ENCODE data around the gene DPP10. TPM values are rescaled to one million over a fixed set of nuclear protein-coding genes. Genes with fewer than 3 reads are reported as not detected.
A peak's percentile ranks its signal among the peaks of the same experiment; 100 is the strongest.
"Not testable (repeated sequence)": the region's sequence is repeated elsewhere in the genome, so short reads cannot be mapped to it uniquely, and the experiment has no call there.

The DPP10 gene
- total and polyA plus RNA-seq, 8 donors: 0.68 to 8.2 (median 4.7) TPM

- no peak for TF ChIP-seq CTCF (IDR thresholded peaks at IDR 0.05)
- peaks cover 0 to 8% of the 10 kb centered on the region in 2 donors for H3K9me3 ChIP-seq
Observed at GRCh38 chr2:115412501-115412900, 970.1 kb downstream of the DPP10 start.

GRCh38 chr2:115413791-115414190 lies 971.4 kb downstream of the DPP10 start:
- H3K27me3 ChIP-seq: no peaks in the 10 kb centered on the region
- ATAC-seq (no peak), DNase-seq (peak in 2 of 4 donors; percentile 1 to 23)
- no peaks in the 10 kb centered on the region for H3K36me3 ChIP-seq
- H3K9me3 ChIP-seq: peaks cover 0 to 8% of the 10 kb centered on the region in 2 donors
- intact Hi-C loops (cut with DNase I): no loop called here
- H3K4me3 ChIP-seq: no peak overlapping the region
- no peak overlapping the region for H3K27ac ChIP-seq
- H3K4me1 ChIP-seq: no peaks in the 10 kb centered on the region
- TF ChIP-seq CTCF (IDR thresholded peaks at IDR 0.05): no peak

More at GRCh38 chr2:115412501-115412900, 970.1 kb downstream of the DPP10 start:
- intact Hi-C loops (cut with DNase I): no loop called here
- no peaks in the 10 kb centered on the region for H3K36me3 ChIP-seq
- no peaks in the 10 kb centered on the region for H3K27me3 ChIP-seq
- no peak overlapping the region for H3K27ac ChIP-seq
- ATAC-seq: no peak
- H3K4me1 ChIP-seq: no peaks in the 10 kb centered on the region
- no peak overlapping the region for H3K4me3 ChIP-seq
- no peak for DNase-seq

GRCh38 chr2:115414466-115414865 lies 972.0 kb downstream of the DPP10 start:
- no peak for ATAC-seq
- no peaks in the 10 kb centered on the region for H3K4me1 ChIP-seq
- H3K36me3 ChIP-seq: no peaks in the 10 kb centered on the region
- peak in 2 of 4 donors; percentile 80 to 86 for DNase-seq
- TF ChIP-seq CTCF (IDR thresholded peaks at IDR 0.05): no peak
- no peaks in the 10 kb centered on the region for H3K27me3 ChIP-seq
- intact Hi-C loops (cut with DNase I): no loop called here
- peaks cover 0 to 8% of the 10 kb centered on the region in 2 donors for H3K9me3 ChIP-seq
- no peak overlapping the region for H3K27ac ChIP-seq
- no peak overlapping the region for H3K4me3 ChIP-seq

- no peak for TF ChIP-seq CTCF (IDR thresholded peaks at IDR 0.05)
- Histone ChIP-seq H3K4me1 (no peaks in the 10 kb centered on the region), H3K4me3 (no peak overlapping the region), H3K27me3 (no peaks in the 10 kb centered on the region), H3K27ac (no peak overlapping the region), H3K36me3 (no peaks in the 10 kb centered on the region), H3K9me3 (peaks cover 0 to 8% of the 10 kb centered on the region in 2 donors)
- no peak for DNase-seq
- no peak for ATAC-seq
- intact Hi-C loops (cut with DNase I): no loop called here
Observed at GRCh38 chr2:115422004-115422634, 979.7 kb downstream of the DPP10 start.

- Histone ChIP-seq H3K9me3 (peaks cover 0 to 22% of the 10 kb centered on the region in 2 donors), H3K27me3 (no peaks in the 10 kb centered on the region), H3K36me3 (no peaks in the 10 kb centered on the region), H3K4me3 (no peak overlapping the region), H3K27ac (no peak overlapping the region), H3K4me1 (no peaks in the 10 kb centered on the region)
- no peak for TF ChIP-seq CTCF (IDR thresholded peaks at IDR 0.05)
- no peak for DNase-seq
- intact Hi-C loops (cut with DNase I): no loop called here
- no peak for ATAC-seq
Observed at GRCh38 chr2:115427436-115427835, 985.0 kb downstream of the DPP10 start.

- H3K27me3 ChIP-seq; H3K27ac ChIP-seq; H3K4me3 ChIP-seq; H3K4me1 ChIP-seq; H3K36me3 ChIP-seq; ATAC-seq; intact Hi-C loops (cut with DNase I); DNase-seq; H3K9me3 ChIP-seq: not testable (repeated sequence)
Observed at GRCh38 chr2:115440746-115441145, 998.3 kb downstream of the DPP10 start.

All from left lung (tissue), 10 donors.